Activated B cell treated with CpG ODN at 0.5 μM for 24 hours (primary cell): ENCODE data around the gene CAMSAP2. TPM values are rescaled to one million over a fixed set of nuclear protein-coding genes. Genes with fewer than 3 reads are reported as not detected.

Experiments
- ATAC-seq: fragments of 200-7000 bp; cut with Tn5 transposase; one replicate; pipeline ENCODE4 v1.10.0; 2021; ENCODE audit warnings: low read depth, mild to moderate bottlenecking, moderate library complexity
- CTCF ChIA-PET: fragments of 350-600 bp; sonication (Branson Sonifier 250); formaldehyde crosslinking; loops from one replicate; lab custom pipeline; 2021; ENCODE audit warnings: antibody characterized with exemption; lab: Charles Lee
- POLR2A ChIA-PET: fragments of 350-600 bp; sonication (Branson Sonifier 250); formaldehyde crosslinking; loops from one replicate; lab custom pipeline; 2021; ENCODE audit warnings: antibody characterized with exemption; lab: Charles Lee
- DNase-seq: peaks from one replicate; pipeline ENCODE4 v3.0.0; 2022
- H3K27ac Mint-ChIP-seq: one replicate; pipeline ENCODE4 v1.8.0; 2020; ENCODE audit warnings: mixed read lengths
- H3K27me3 Mint-ChIP-seq: one replicate; pipeline ENCODE4 v1.8.0; 2021; ENCODE audit warnings: mixed read lengths
- H3K36me3 Mint-ChIP-seq: one replicate; pipeline ENCODE4 v1.8.0; 2021; ENCODE audit warnings: low read depth, mixed read lengths
- H3K4me1 Mint-ChIP-seq: one replicate; pipeline ENCODE4 v1.8.0; 2021; ENCODE audit warnings: mixed read lengths
- H3K4me3 Mint-ChIP-seq: one replicate; pipeline ENCODE4 v1.8.0; 2020; ENCODE audit warnings: mild to moderate bottlenecking, mixed read lengths
- H3K9me3 Mint-ChIP-seq: one replicate; pipeline ENCODE4 v1.8.0; 2020; ENCODE audit warnings: mixed read lengths
- intact Hi-C: fragments of 100-400 bp; cut with micrococcal nuclease; formaldehyde crosslinking; loops from one replicate; pipeline ENCODE4 v1.15.1; 2024
- total RNA-seq: library from RNA; stranded (reverse); gene quantifications from 2 replicates; pipeline ENCODE4 v1.2.3, GENCODE V29; 2022
- TF ChIP-seq, protein P1 (sequence below): fragments of 200-600 bp; IDR thresholded peaks from one replicate; pipeline ENCODE4 v1.8.0; 2022; ENCODE audit warnings: antibody characterized with exemption, mild to moderate bottlenecking

CAMSAP2 gene
- total RNA-seq, 1 donor from 2014 or later = 0.86 TPM

DNA sequence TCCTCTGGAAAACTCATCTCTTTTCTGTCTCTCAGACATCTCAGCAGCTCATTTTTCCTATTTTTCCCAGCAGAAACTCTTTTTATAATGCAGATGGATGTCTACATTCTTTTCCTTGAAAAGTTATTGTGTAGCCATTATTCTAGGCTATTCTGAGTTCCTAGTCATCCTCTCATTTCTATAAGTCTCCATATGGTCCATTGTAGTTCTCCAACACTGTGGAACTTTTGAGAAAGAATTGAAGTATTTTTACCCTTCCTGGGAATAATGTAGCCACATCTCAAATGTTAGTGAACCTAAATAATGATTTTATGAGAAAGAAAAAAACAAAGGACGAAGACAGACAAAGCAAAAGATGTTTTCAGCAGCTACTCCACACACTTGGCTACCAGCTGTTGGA, 107.7 kb downstream of the CAMSAP2 start:
- DNase-seq (no peak), ATAC-seq (no peak)
- Mint-ChIP-seq H3K4me3 (no peak overlapping the region), H3K27ac (no peak overlapping the region), H3K4me1 (no peaks in the 10 kb centered on the region), H3K27me3 (no peaks in the 10 kb centered on the region), H3K9me3 (no peaks in the 10 kb centered on the region), H3K36me3 (no peaks in the 10 kb centered on the region)
- ChIA-PET CTCF (no interaction called here), POLR2A (interaction anchor here (0.6 kb wide), 1 partner anchor 224 kb away, joined by 4 read pairs; no protein-coding TSS in a partner anchor)
- TF ChIP-seq, protein P1, sequence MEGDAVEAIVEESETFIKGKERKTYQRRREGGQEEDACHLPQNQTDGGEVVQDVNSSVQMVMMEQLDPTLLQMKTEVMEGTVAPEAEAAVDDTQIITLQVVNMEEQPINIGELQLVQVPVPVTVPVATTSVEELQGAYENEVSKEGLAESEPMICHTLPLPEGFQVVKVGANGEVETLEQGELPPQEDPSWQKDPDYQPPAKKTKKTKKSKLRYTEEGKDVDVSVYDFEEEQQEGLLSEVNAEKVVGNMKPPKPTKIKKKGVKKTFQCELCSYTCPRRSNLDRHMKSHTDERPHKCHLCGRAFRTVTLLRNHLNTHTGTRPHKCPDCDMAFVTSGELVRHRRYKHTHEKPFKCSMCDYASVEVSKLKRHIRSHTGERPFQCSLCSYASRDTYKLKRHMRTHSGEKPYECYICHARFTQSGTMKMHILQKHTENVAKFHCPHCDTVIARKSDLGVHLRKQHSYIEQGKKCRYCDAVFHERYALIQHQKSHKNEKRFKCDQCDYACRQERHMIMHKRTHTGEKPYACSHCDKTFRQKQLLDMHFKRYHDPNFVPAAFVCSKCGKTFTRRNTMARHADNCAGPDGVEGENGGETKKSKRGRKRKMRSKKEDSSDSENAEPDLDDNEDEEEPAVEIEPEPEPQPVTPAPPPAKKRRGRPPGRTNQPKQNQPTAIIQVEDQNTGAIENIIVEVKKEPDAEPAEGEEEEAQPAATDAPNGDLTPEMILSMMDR = no peak
- intact Hi-C loops = no loop called here

DNA sequence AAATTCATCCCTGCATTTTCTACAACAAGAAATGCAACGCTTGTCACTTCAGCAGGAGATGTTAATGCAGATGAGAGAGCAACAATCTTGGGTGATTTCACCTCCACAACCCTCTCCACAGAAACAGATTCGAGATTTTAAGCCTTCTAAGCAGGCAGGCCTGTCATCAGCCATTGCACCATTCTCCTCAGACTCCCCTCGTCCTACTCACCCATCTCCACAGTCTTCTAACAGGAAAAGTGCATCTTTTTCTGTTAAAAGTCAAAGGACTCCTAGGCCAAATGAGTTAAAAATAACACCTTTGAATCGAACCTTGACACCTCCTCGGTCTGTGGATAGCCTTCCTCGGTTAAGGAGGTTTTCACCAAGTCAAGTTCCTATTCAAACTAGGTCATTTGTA, 110.7 kb downstream of the CAMSAP2 start:
- DNase-seq (no peak), ATAC-seq (no peak)
- Mint-ChIP-seq H3K9me3 (no peaks in the 10 kb centered on the region), H3K36me3 (no peaks in the 10 kb centered on the region), H3K27ac (no peak overlapping the region), H3K27me3 (no peaks in the 10 kb centered on the region), H3K4me3 (no peak overlapping the region), H3K4me1 (no peaks in the 10 kb centered on the region)
- intact Hi-C loops = no loop called here
- CTCF ChIA-PET = no interaction called here
- TF ChIP-seq, protein P1 = no peak
- POLR2A ChIA-PET = no interaction called here

DNA sequence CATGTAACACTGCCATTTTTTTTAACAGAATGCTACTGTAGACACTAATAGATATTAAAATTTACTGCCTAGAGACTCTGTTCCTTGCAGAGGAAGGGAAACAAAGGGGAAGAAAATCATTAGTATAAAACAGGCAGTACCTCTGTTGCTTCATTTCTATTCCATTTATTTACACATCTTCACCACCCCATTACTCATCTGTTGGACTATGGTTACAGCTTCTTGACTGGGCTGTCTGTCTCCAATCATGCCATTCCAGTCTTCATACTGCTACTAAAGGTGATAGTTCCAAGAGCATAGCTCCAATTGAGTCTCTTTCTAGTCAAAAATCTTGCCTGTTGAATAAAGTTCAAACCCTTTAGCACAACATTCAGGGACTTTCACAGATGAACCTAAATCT, 111.9 kb downstream of the CAMSAP2 start:
- ATAC-seq (no peak), DNase-seq (no peak)
- TF ChIP-seq, protein P1 = no peak
- H3K36me3 Mint-ChIP-seq = no peaks in the 10 kb centered on the region
- no peak overlapping the region for H3K27ac Mint-ChIP-seq
- CTCF ChIA-PET = interaction anchor here (0.7 kb wide), 1 partner anchor 13 kb away, joined by 3 read pairs; no protein-coding TSS in a partner anchor
- no peak overlapping the region for H3K4me3 Mint-ChIP-seq
- no peaks in the 10 kb centered on the region for H3K27me3 Mint-ChIP-seq
- intact Hi-C loops = no loop called here
- H3K4me1 Mint-ChIP-seq = no peaks in the 10 kb centered on the region
- H3K9me3 Mint-ChIP-seq = no peaks in the 10 kb centered on the region
- POLR2A ChIA-PET = no interaction called here

DNA sequence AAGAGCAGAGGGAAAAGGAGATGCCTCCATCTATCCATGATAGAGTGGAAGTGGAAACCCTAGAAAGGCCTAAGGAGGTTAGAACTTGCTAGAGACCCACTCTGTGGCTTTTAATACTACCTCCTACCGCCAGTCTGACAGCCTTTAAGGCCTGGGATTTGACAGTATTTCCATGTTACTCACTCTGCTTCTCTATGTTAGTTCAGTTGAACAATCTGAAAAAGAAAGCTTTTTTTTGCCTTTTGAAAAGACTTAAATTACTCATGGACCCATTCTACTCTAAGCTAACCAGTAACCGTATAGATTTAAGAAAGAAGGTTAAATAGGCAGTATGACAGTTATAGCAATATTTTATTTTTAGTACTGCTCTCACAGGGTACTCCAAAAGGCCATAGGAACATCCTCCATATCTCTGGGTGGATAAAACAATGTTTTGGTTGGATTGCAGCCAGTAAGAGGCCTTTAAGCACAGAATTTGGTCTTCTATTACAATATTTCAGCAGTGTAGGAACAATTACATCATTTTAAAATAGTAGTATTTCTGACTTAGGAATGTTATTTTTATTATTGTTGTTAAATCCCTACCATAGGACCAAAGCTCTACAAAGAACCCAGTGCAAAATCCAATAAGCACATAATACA, 118.1 kb downstream of the CAMSAP2 start:
- no peaks in the 10 kb centered on the region for H3K9me3 Mint-ChIP-seq
- ChIA-PET CTCF (interaction anchor here (1.5 kb wide), 1 partner anchor 9 kb away, joined by 3 read pairs; no protein-coding TSS in a partner anchor), POLR2A (no interaction called here)
- DNase-seq (no peak), ATAC-seq (no peak)
- H3K36me3 Mint-ChIP-seq = no peaks in the 10 kb centered on the region
- no peaks in the 10 kb centered on the region for H3K27me3 Mint-ChIP-seq
- H3K27ac Mint-ChIP-seq = no peak overlapping the region
- intact Hi-C loops = no loop called here
- TF ChIP-seq, protein P1 = no peak
- no peak overlapping the region for H3K4me3 Mint-ChIP-seq
- peaks cover under 1% of the 10 kb centered on the region for H3K4me1 Mint-ChIP-seq

DNA sequence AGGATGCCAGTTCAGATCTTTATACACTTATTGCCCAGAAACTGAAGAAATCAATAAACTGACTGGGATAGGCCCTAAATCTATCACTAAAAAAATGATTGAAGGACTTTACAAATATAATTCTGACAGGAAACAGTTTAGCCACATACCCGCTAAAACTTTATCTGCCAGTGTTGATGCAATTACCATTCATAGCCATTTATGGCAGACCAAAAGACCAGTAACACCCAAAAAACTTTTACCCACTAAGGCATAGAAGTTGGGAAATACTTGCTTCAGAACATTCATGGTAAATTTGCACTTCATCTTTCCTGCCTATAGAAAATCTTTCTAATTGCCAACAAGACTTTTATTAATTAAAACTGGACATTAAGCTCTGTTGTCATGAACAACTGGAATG, 119.1 kb downstream of the CAMSAP2 start:
- TF ChIP-seq, protein P1 = no peak
- Mint-ChIP-seq H3K36me3 (no peaks in the 10 kb centered on the region), H3K9me3 (no peaks in the 10 kb centered on the region), H3K27ac (no peak overlapping the region), H3K27me3 (peaks cover 3% of the 10 kb centered on the region), H3K4me3 (no peak overlapping the region), H3K4me1 (peaks cover 10% of the 10 kb centered on the region)
- ATAC-seq (no peak), DNase-seq (no peak)
- intact Hi-C loops = no loop called here
- POLR2A ChIA-PET = no interaction called here
- CTCF ChIA-PET = interaction anchor here (1.5 kb wide), 1 partner anchor 8 kb away, joined by 3 read pairs; no protein-coding TSS in a partner anchor
